Right forelimb (tissue), 1 donor: ENCODE measurements around the gene KCNQ5.

Experiments
- DNase-seq: peaks from one replicate; pipeline ENCODE4 v3.0.0-alpha.2; 2018

The KCNQ5 gene

GRCh38 chr6:73078333-73078862 lies 456.5 kb downstream of the KCNQ5 start:
- DNase-seq: no peak

GRCh38 chr6:73078908-73079610 lies 457.2 kb downstream of the KCNQ5 start:
- DNase-seq: no peak

GRCh38 chr6:73079611-73079955 lies 457.7 kb downstream of the KCNQ5 start:
- no peak for DNase-seq

GRCh38 chr6:73079978-73080377 lies 458.1 kb downstream of the KCNQ5 start:
- no peak for DNase-seq

GRCh38 chr6:73081955-73082354 lies 460.1 kb downstream of the KCNQ5 start:
- no peak for DNase-seq

GRCh38 chr6:73083886-73084285 lies 462.0 kb downstream of the KCNQ5 start:
- DNase-seq: no peak

- no peak for DNase-seq
Observed at GRCh38 chr6:73085443-73085871, 463.6 kb downstream of the KCNQ5 start.

GRCh38 chr6:73086726-73087125 lies 464.9 kb downstream of the KCNQ5 start:
- no peak for DNase-seq

- DNase-seq: no peak
Observed at GRCh38 chr6:73088138-73088813, 466.4 kb downstream of the KCNQ5 start.

- no peak for DNase-seq
Observed at GRCh38 chr6:73104921-73105320, 483.1 kb downstream of the KCNQ5 start.

- no peak for DNase-seq
Observed at GRCh38 chr6:73107016-73107415, 485.2 kb downstream of the KCNQ5 start.

- no peak for DNase-seq
Observed at GRCh38 chr6:73108949-73109348, 487.1 kb downstream of the KCNQ5 start.

- no peak for DNase-seq
Observed at GRCh38 chr6:73109659-73110058, 487.8 kb downstream of the KCNQ5 start.

- no peak for DNase-seq
Observed at GRCh38 chr6:73116330-73116729, 494.5 kb downstream of the KCNQ5 start.

- no peak for DNase-seq
Observed at GRCh38 chr6:73121421-73121993, 499.6 kb downstream of the KCNQ5 start.

- no peak for DNase-seq
Observed at GRCh38 chr6:73123632-73124329, 501.9 kb downstream of the KCNQ5 start.

- peak; percentile 91 for DNase-seq
Observed at GRCh38 chr6:73129653-73130443, 508.0 kb downstream of the KCNQ5 start.

- no peak for DNase-seq
Observed at GRCh38 chr6:73131706-73132105, 509.8 kb downstream of the KCNQ5 start.

GRCh38 chr6:73134588-73134987 lies 512.7 kb downstream of the KCNQ5 start:
- DNase-seq: no peak

GRCh38 chr6:73139681-73140383 lies 518.0 kb downstream of the KCNQ5 start:
- no peak for DNase-seq

GRCh38 chr6:73143551-73143950 lies 521.7 kb downstream of the KCNQ5 start:
- no peak for DNase-seq

GRCh38 chr6:73144516-73144915 lies 522.7 kb downstream of the KCNQ5 start:
- DNase-seq: no peak
